ENCODE results near the gene TNRC6C. TPM values are rescaled to one million over a fixed set of nuclear protein-coding genes. Genes with fewer than 3 reads are reported as not detected.

TNRC6C gene
- total RNA-seq, 1 donor from 2014 or later = 64.7 TPM

- H3K27me3 Mint-ChIP-seq (ENCODE audit: unreplicated experiment) = no peaks in the 10 kb centered on the region
- DNase-seq = no peak
- H3K27ac Mint-ChIP-seq (ENCODE audit: unreplicated experiment) = no peak overlapping the region
- no peak for TF ChIP-seq CTCF (IDR thresholded peaks at IDR 0.05; ENCODE audit: partially characterized antibody, unreplicated experiment)
- peaks cover 5% of the 10 kb centered on the region for H3K36me3 Mint-ChIP-seq (ENCODE audit: unreplicated experiment)
- no peak overlapping the region for H3K4me3 Mint-ChIP-seq (ENCODE audit: unreplicated experiment)
- H3K4me1 Mint-ChIP-seq (ENCODE audit: low read depth, unreplicated experiment) = peaks cover 28% of the 10 kb centered on the region
- H3K9me3 Mint-ChIP-seq (ENCODE audit: unreplicated experiment) = peaks cover 7% of the 10 kb centered on the region
These were observed 124.5 kb downstream of the TNRC6C start for GRCh38 chr17:78082988-78083387.

- TF ChIP-seq CTCF (IDR thresholded peaks at IDR 0.05; ENCODE audit: partially characterized antibody, unreplicated experiment) = no peak
- no peak for DNase-seq
- Mint-ChIP-seq H3K4me3 (ENCODE audit: unreplicated experiment) (no peak overlapping the region), H3K4me1 (ENCODE audit: low read depth, unreplicated experiment) (peaks cover 18% of the 10 kb centered on the region), H3K36me3 (ENCODE audit: unreplicated experiment) (peaks cover 5% of the 10 kb centered on the region), H3K27ac (ENCODE audit: unreplicated experiment) (no peak overlapping the region), H3K9me3 (ENCODE audit: unreplicated experiment) (peaks cover 5% of the 10 kb centered on the region), H3K27me3 (ENCODE audit: unreplicated experiment) (no peaks in the 10 kb centered on the region)
These were observed 128.2 kb downstream of the TNRC6C start for GRCh38 chr17:78086740-78087139.

GRCh38 chr17:78088529-78088928 is 130.0 kb downstream of the TNRC6C start:
- Mint-ChIP-seq H3K36me3 (ENCODE audit: unreplicated experiment) (peaks cover 5% of the 10 kb centered on the region), H3K27ac (ENCODE audit: unreplicated experiment) (no peak overlapping the region), H3K4me1 (ENCODE audit: low read depth, unreplicated experiment) (peaks cover 2% of the 10 kb centered on the region), H3K9me3 (ENCODE audit: unreplicated experiment) (peaks cover 4% of the 10 kb centered on the region), H3K27me3 (ENCODE audit: unreplicated experiment) (peaks cover 3% of the 10 kb centered on the region), H3K4me3 (ENCODE audit: unreplicated experiment) (no peak overlapping the region)
- no peak for DNase-seq
- no peak for TF ChIP-seq CTCF (IDR thresholded peaks at IDR 0.05; ENCODE audit: partially characterized antibody, unreplicated experiment)

- no peak for TF ChIP-seq CTCF (IDR thresholded peaks at IDR 0.05; ENCODE audit: partially characterized antibody, unreplicated experiment)
- Mint-ChIP-seq H3K27me3 (ENCODE audit: unreplicated experiment) (peaks cover 3% of the 10 kb centered on the region), H3K4me1 (ENCODE audit: low read depth, unreplicated experiment) (peaks cover 2% of the 10 kb centered on the region), H3K4me3 (ENCODE audit: unreplicated experiment) (no peak overlapping the region), H3K27ac (ENCODE audit: unreplicated experiment) (no peak overlapping the region), H3K36me3 (ENCODE audit: unreplicated experiment) (peaks cover 5% of the 10 kb centered on the region), H3K9me3 (ENCODE audit: unreplicated experiment) (peaks cover 5% of the 10 kb centered on the region)
- no peak for DNase-seq
These were observed 131.2 kb downstream of the TNRC6C start for GRCh38 chr17:78089576-78090281.

GRCh38 chr17:78092794-78093324 is 134.4 kb downstream of the TNRC6C start:
- Mint-ChIP-seq H3K36me3 (ENCODE audit: unreplicated experiment) (no peaks in the 10 kb centered on the region), H3K9me3 (ENCODE audit: unreplicated experiment) (peaks cover 6% of the 10 kb centered on the region), H3K4me3 (ENCODE audit: unreplicated experiment) (no peak overlapping the region)

More at GRCh38 chr17:78092794-78093324, 134.4 kb downstream of the TNRC6C start:
- no peak for TF ChIP-seq CTCF (IDR thresholded peaks at IDR 0.05; ENCODE audit: partially characterized antibody, unreplicated experiment)
- Mint-ChIP-seq H3K27me3 (ENCODE audit: unreplicated experiment) (peaks cover 3% of the 10 kb centered on the region), H3K27ac (ENCODE audit: unreplicated experiment) (no peak overlapping the region), H3K4me1 (ENCODE audit: low read depth, unreplicated experiment) (no peaks in the 10 kb centered on the region)
- no peak for DNase-seq
